ENCODE measurements around the gene EFEMP2.
A peak's percentile ranks its signal among the peaks of the same experiment; 100 is the strongest.

The EFEMP2 gene

GRCh38 chr11:65883786-65884715 lies 11.5 kb upstream of the EFEMP2 start:
- no peak overlapping the region for H3K27ac ChIP-seq (ENCODE audit: low read depth, low read length)

DNA sequence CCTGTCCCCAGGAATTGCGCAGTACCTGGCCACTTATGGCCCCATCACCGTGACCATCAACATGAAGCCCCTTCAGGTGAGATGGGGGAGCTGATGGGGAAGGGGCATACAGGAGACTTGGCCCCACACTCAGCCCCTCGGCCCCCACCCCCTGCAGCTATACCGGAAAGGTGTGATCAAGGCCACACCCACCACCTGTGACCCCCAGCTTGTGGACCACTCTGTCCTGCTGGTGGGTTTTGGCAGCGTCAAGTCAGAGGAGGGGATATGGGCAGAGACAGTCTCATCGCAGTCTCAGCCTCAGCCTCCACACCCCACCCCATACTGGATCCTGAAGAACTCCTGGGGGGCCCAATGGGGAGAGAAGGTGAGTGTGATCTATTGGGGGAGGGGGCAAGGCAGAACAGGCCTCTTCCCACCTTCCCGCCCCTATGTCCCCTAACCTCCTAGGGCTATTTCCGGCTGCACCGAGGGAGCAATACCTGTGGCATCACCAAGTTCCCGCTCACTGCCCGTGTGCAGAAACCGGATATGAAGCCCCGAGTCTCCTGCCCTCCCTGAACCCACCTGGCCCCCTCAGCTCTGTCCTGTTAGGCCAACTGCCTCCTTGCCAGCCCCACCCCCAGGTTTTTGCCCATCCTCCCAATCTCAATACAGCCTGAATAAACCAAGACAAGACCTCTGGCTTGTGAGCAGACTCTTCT lies 10.6 kb upstream of the EFEMP2 start:
- no peaks in the 10 kb centered on the region for H3K9me3 ChIP-seq (ENCODE audit: control insufficient read depth, insufficient read depth, low read length)
- H3K36me3 ChIP-seq (ENCODE audit: control insufficient read depth, insufficient read depth, low read length), result peaks cover 50% of the 10 kb centered on the region
- H3K27me3 ChIP-seq (ENCODE audit: control insufficient read depth, insufficient read depth, low read length), result no peaks in the 10 kb centered on the region
- H3K4me3 ChIP-seq (ENCODE audit: low read depth, low read length), result no peak overlapping the region
- no peak overlapping the region for H3K27ac ChIP-seq (ENCODE audit: low read depth, low read length)
- no peak overlapping the region for H3K9ac ChIP-seq (ENCODE audit: low read depth, low read length)
- H3K4me1 ChIP-seq (ENCODE audit: control insufficient read depth, insufficient read depth, low read length), result peaks cover 6% of the 10 kb centered on the region; the same call in 1 of the 2 replicates

More at GRCh38 chr11:65883786-65884715, 11.5 kb upstream of the EFEMP2 start:
- H3K9me3 ChIP-seq (ENCODE audit: control insufficient read depth, insufficient read depth, low read length), result no peaks in the 10 kb centered on the region
- peaks cover 1% of the 10 kb centered on the region; the same call in 1 of the 2 replicates for H3K27me3 ChIP-seq (ENCODE audit: control insufficient read depth, insufficient read depth, low read length)
- H3K36me3 ChIP-seq (ENCODE audit: control insufficient read depth, insufficient read depth, low read length), result peaks cover 50% of the 10 kb centered on the region
- no peak overlapping the region for H3K4me3 ChIP-seq (ENCODE audit: low read depth, low read length)
- no peak overlapping the region for H3K9ac ChIP-seq (ENCODE audit: low read depth, low read length)
- H3K4me1 ChIP-seq (ENCODE audit: control insufficient read depth, insufficient read depth, low read length), result peaks cover 8% of the 10 kb centered on the region; the same call in 1 of the 2 replicates

GRCh38 chr11:65882120-65883057 lies 9.8 kb upstream of the EFEMP2 start:
- no peaks in the 10 kb centered on the region for H3K27me3 ChIP-seq (ENCODE audit: control insufficient read depth, insufficient read depth, low read length)
- H3K36me3 ChIP-seq (ENCODE audit: control insufficient read depth, insufficient read depth, low read length), result peaks cover 50% of the 10 kb centered on the region
- H3K9me3 ChIP-seq (ENCODE audit: control insufficient read depth, insufficient read depth, low read length), result no peaks in the 10 kb centered on the region
- no peak overlapping the region for H3K9ac ChIP-seq (ENCODE audit: low read depth, low read length)
- H3K4me3 ChIP-seq (ENCODE audit: low read depth, low read length), result no peak overlapping the region
- H3K4me1 ChIP-seq (ENCODE audit: control insufficient read depth, insufficient read depth, low read length), result peaks cover 4% of the 10 kb centered on the region; the same call in 1 of the 2 replicates
- no peak overlapping the region for H3K27ac ChIP-seq (ENCODE audit: low read depth, low read length)

- H3K27ac ChIP-seq (ENCODE audit: low read depth, low read length), result no peak overlapping the region
- H3K4me3 ChIP-seq (ENCODE audit: low read depth, low read length), result no peak overlapping the region
- no peaks in the 10 kb centered on the region for H3K27me3 ChIP-seq (ENCODE audit: control insufficient read depth, insufficient read depth, low read length)
- peaks cover 3% of the 10 kb centered on the region; the same call in 1 of the 2 replicates for H3K4me1 ChIP-seq (ENCODE audit: control insufficient read depth, insufficient read depth, low read length)
- peaks cover 39% of the 10 kb centered on the region for H3K36me3 ChIP-seq (ENCODE audit: control insufficient read depth, insufficient read depth, low read length)
- H3K9me3 ChIP-seq (ENCODE audit: control insufficient read depth, insufficient read depth, low read length), result no peaks in the 10 kb centered on the region
- H3K9ac ChIP-seq (ENCODE audit: low read depth, low read length), result no peak overlapping the region
Observed at GRCh38 chr11:65880844-65881421, 8.3 kb upstream of the EFEMP2 start.

- no peaks in the 10 kb centered on the region for H3K27me3 ChIP-seq (ENCODE audit: control insufficient read depth, insufficient read depth, low read length)
- no peak overlapping the region for H3K27ac ChIP-seq (ENCODE audit: low read depth, low read length)
- peaks cover 29% of the 10 kb centered on the region for H3K36me3 ChIP-seq (ENCODE audit: control insufficient read depth, insufficient read depth, low read length)
- no peak overlapping the region for H3K4me3 ChIP-seq (ENCODE audit: low read depth, low read length)
- no peak overlapping the region for H3K9ac ChIP-seq (ENCODE audit: low read depth, low read length)
- no peaks in the 10 kb centered on the region for H3K9me3 ChIP-seq (ENCODE audit: control insufficient read depth, insufficient read depth, low read length)
- H3K4me1 ChIP-seq (ENCODE audit: control insufficient read depth, insufficient read depth, low read length), result peaks cover 3% of the 10 kb centered on the region; the same call in 1 of the 2 replicates
Observed at GRCh38 chr11:65880027-65880426, 7.4 kb upstream of the EFEMP2 start.

- Histone ChIP-seq H3K27ac (ENCODE audit: low read depth, low read length) (no peak within 1 kb of the TSS), H3K9me3 (ENCODE audit: control insufficient read depth, insufficient read depth, low read length) (no peaks in the 10 kb centered on the region), H3K9ac (ENCODE audit: low read depth, low read length) (no peak within 1 kb of the TSS), H3K27me3 (ENCODE audit: control insufficient read depth, insufficient read depth, low read length) (no peaks in the 10 kb centered on the region), H3K36me3 (ENCODE audit: control insufficient read depth, insufficient read depth, low read length) (peaks cover 26% of the 10 kb centered on the region), H3K4me3 (ENCODE audit: low read depth, low read length) (no peak within 1 kb of the TSS), H3K4me1 (ENCODE audit: control insufficient read depth, insufficient read depth, low read length) (peaks cover 3% of the 10 kb centered on the region; the same call in 1 of the 2 replicates)
Observed at GRCh38 chr11:65879617-65880016, 7.0 kb upstream of the EFEMP2 start, which contains the start of gene CTSW. CTSW (plus strand) TSS chr11:65879837; CDS start chr11:65879855, 18 bp downstream.

GRCh38 chr11:65873318-65874156 lies 937 bp upstream of the EFEMP2 start:
- no peak overlapping the region for H3K9ac ChIP-seq (ENCODE audit: low read depth, low read length)
- H3K9me3 ChIP-seq (ENCODE audit: control insufficient read depth, insufficient read depth, low read length), result no peaks in the 10 kb centered on the region
- H3K4me3 ChIP-seq (ENCODE audit: low read depth, low read length), result peak overlapping the region; percentile 67
- no peaks in the 10 kb centered on the region; the same call in 1 of the 2 replicates for H3K27me3 ChIP-seq (ENCODE audit: control insufficient read depth, insufficient read depth, low read length)
- H3K36me3 ChIP-seq (ENCODE audit: control insufficient read depth, insufficient read depth, low read length), result no peaks in the 10 kb centered on the region
- no peak overlapping the region for H3K27ac ChIP-seq (ENCODE audit: low read depth, low read length)
- H3K4me1 ChIP-seq (ENCODE audit: control insufficient read depth, insufficient read depth, low read length), result no peaks in the 10 kb centered on the region

DNA sequence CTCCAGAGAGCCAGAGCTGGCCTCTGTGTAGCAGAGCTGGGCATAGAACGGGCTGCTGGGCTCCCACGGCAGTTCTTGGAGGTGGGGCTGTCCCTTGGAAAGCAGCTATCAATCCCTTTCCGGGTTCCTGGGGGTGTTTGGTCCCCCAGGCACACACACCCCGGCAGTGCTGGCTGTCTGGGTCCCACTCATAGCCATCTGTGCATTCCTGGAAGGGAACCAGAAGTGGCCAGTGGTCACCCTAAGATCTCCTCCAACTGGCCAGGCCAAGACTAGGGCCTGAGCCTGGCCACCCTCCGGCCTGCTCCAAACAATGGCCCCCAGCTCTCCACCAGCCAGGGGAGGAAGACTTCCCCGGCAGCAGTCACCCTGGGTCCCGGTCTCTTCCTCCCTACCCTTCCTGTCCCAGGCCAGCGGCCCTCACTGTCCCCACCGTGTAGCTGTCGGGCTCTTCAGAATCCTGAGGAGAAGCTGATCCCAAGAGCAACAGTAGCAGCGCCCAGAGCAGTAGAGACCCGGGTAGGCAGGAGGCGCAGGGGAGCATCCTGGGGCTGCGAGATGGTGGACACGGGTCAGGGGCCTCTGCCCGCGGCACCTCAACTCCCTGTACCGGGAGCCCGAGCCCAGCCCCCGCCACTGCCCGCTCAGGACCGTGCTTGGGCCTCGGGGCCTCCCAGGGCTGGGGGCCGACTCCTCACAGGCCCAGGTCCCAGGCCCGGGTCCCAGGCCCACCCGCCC lies 620 bp downstream of the EFEMP2 start:
- Histone ChIP-seq H3K27ac (ENCODE audit: low read depth, low read length) (no peak overlapping the region), H3K36me3 (ENCODE audit: control insufficient read depth, insufficient read depth, low read length) (0 out of 2 replicates have a peak, but pooled peaks cover 4% of the 10 kb centered on the region), H3K27me3 (ENCODE audit: control insufficient read depth, insufficient read depth, low read length) (no peaks in the 10 kb centered on the region; the same call in 1 of the 2 replicates), H3K9me3 (ENCODE audit: control insufficient read depth, insufficient read depth, low read length) (no peaks in the 10 kb centered on the region), H3K9ac (ENCODE audit: low read depth, low read length) (no peak overlapping the region), H3K4me3 (ENCODE audit: low read depth, low read length) (peak overlapping the region; percentile 67; the same call in 1 of the 2 replicates), H3K4me1 (ENCODE audit: control insufficient read depth, insufficient read depth, low read length) (0 out of 2 replicates have a peak, but pooled peaks cover 4% of the 10 kb centered on the region)

Data from HUES48 (cell line).